Fibroblast of lung (primary cell): Measurements from ENCODE around the gene FAM81B. TPM values are rescaled to one million over a fixed set of nuclear protein-coding genes. Genes with fewer than 3 reads are reported as not detected.

Experiments used
- DNase-seq, 2 donors: peaks; one replicate each; pipeline versions ENCODE4 v3.0.0 to v3.0.0-alpha.2; 2010; ENCODE audit warnings: low read depth in 2 of 2
- H2AFZ ChIP-seq: 2 replicates; pipeline ENCODE4 v1.5.1; 2012; ENCODE audit warnings: low read length, control low read depth, inconsistent platforms
- H3K27ac ChIP-seq: 2 replicates; pipeline ENCODE4 v1.5.1; 2011; ENCODE audit warnings: low read length, control low read depth; ENCODE audit not compliant: insufficient read depth
- H3K27me3 ChIP-seq: 2 replicates; pipeline ENCODE4 v1.5.1; 2011; ENCODE audit warnings: mild to moderate bottlenecking, low read length; ENCODE audit not compliant: control insufficient read depth, insufficient read depth
- H3K36me3 ChIP-seq: 2 replicates; pipeline ENCODE4 v1.5.1; 2011; ENCODE audit warnings: low read length; ENCODE audit not compliant: control insufficient read depth, insufficient read depth
- H3K4me1 ChIP-seq: 2 replicates; pipeline ENCODE4 v1.5.1; 2011; ENCODE audit warnings: low read length; ENCODE audit not compliant: control insufficient read depth, insufficient read depth; ENCODE audit errors: extremely low read depth
- H3K4me2 ChIP-seq: 2 replicates; pipeline ENCODE4 v1.5.1; 2011; ENCODE audit warnings: low read length, control low read depth; ENCODE audit not compliant: insufficient read depth; ENCODE audit errors: extremely low read depth
- H3K4me3 ChIP-seq, 4 experiments: fragments of 200-600 bp in 1 of 4; sonication (generic) in 1 of 4; replicated peaks in 1 of 4; 2 replicates each; pipeline ENCODE4 v1.5.1; 2011 to 2016; ENCODE audit warnings: low read length in 4 of 4, low read depth in 3 of 4, mild to moderate bottlenecking in 3 of 4, control low read depth in 2 of 4, inconsistent platforms in 1 of 4, mixed read lengths in 1 of 4; ENCODE audit not compliant: insufficient read depth in 1 of 4; ENCODE audit errors: control extremely low read depth in 1 of 4
- H3K79me2 ChIP-seq: 2 replicates; pipeline ENCODE4 v1.5.1; 2012; ENCODE audit warnings: mild to moderate bottlenecking, low read length, inconsistent platforms; ENCODE audit not compliant: control insufficient read depth, insufficient read depth
- H3K9ac ChIP-seq: 2 replicates; pipeline ENCODE4 v1.5.1; 2011; ENCODE audit warnings: mild to moderate bottlenecking, low read length, control low read depth; ENCODE audit not compliant: insufficient read depth
- H3K9me3 ChIP-seq: 2 replicates; pipeline ENCODE4 v1.5.1; 2012; ENCODE audit warnings: low read depth, low read length; ENCODE audit not compliant: control insufficient read depth, insufficient read depth
- H4K20me1 ChIP-seq: 2 replicates; pipeline ENCODE4 v1.5.1; 2011; ENCODE audit warnings: low read length; ENCODE audit not compliant: control insufficient read depth, insufficient read depth; ENCODE audit errors: extremely low read depth
- EZH2 ChIP-seq: IDR thresholded peaks from 2 replicates; pipeline ENCODE4 v1.5.1; 2012; ENCODE audit warnings: low read length, control low read depth, mild to moderate bottlenecking; ENCODE audit errors: missing control alignments
- polyA plus RNA-seq, 2 donors: library from polyadenylated mRNA; depleted of rRNA in 1 of 2; stranded (reverse) in 1 of 2; unstranded in 1 of 2; fragments of >200 nt; gene quantifications; 2 replicates each; pipeline ENCODE4 v1.2.1, GENCODE V29; 2011 to 2012; ENCODE audit warnings: missing spikeins in 1 of 2
- total RNA-seq: library from RNA; depleted of rRNA; stranded (reverse); fragments of >200 nt; gene quantifications from 2 replicates; pipeline ENCODE4 v1.2.1, GENCODE V29; 2014
- TF ChIP-seq, protein P1 (sequence below), 2 donors: IDR thresholded peaks in 1 of 2; conservative IDR thresholded peaks in 1 of 2; 1 replicate in 1 of 2; 2 replicates in 1 of 2; pipeline ENCODE4 v1.5.1; 2011 to 2012; ENCODE audit warnings: low read length in 2 of 2, control low read depth in 1 of 2, inconsistent platforms in 1 of 2, low read depth in 1 of 2, mild to moderate bottlenecking in 1 of 2

The FAM81B gene
- total and polyA plus RNA-seq, 2 donors (not counting 1 experiment from before 2014, with no cell fraction given): not detected

- Histone ChIP-seq H3K79me2 (no peaks in the 10 kb centered on the region), H3K9ac (no peak overlapping the region), H3K4me2 (no peak overlapping the region), H4K20me1 (no peaks in the 10 kb centered on the region), H3K4me1 (no peaks in the 10 kb centered on the region), H2AFZ (no peak overlapping the region), H3K27ac (no peak overlapping the region), H3K36me3 (no peaks in the 10 kb centered on the region), H3K27me3 (no peaks in the 10 kb centered on the region), H3K4me3 (no peak overlapping the region), H3K9me3 (no peaks in the 10 kb centered on the region)
- TF ChIP-seq EZH2: no peak
- TF ChIP-seq, protein P1, sequence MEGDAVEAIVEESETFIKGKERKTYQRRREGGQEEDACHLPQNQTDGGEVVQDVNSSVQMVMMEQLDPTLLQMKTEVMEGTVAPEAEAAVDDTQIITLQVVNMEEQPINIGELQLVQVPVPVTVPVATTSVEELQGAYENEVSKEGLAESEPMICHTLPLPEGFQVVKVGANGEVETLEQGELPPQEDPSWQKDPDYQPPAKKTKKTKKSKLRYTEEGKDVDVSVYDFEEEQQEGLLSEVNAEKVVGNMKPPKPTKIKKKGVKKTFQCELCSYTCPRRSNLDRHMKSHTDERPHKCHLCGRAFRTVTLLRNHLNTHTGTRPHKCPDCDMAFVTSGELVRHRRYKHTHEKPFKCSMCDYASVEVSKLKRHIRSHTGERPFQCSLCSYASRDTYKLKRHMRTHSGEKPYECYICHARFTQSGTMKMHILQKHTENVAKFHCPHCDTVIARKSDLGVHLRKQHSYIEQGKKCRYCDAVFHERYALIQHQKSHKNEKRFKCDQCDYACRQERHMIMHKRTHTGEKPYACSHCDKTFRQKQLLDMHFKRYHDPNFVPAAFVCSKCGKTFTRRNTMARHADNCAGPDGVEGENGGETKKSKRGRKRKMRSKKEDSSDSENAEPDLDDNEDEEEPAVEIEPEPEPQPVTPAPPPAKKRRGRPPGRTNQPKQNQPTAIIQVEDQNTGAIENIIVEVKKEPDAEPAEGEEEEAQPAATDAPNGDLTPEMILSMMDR (conservative IDR thresholded peaks at IDR 0.05 in 1 of 2, IDR thresholded peaks at IDR 0.05 in 1 of 2; ENCODE audit: low read depth in 1 of 2, low read length in 2 of 2): no peak
- DNase-seq: no peak
Observed at GRCh38 chr5:95445442-95445841, 54.3 kb downstream of the FAM81B start.

DNA sequence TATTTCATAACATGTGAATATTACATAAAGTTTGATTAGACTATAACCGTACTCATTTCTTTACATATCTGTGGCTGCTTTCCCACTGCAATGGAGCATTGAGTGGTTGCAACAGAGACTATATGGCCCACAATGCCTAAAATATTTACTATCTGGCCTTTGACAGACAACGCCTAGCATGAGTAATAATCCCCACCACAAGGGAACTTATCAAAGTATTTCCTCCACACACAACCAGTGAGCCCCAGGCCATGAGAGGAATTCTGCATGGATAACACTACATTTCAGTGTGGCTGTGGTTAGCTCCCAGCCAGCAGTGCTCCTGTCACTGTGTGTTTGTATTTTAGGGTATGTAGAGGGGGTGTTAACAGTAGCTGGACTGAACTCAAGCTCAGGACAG lies 54.8 kb downstream of the FAM81B start:
- H3K36me3 ChIP-seq: no peaks in the 10 kb centered on the region
- H3K79me2 ChIP-seq: no peaks in the 10 kb centered on the region
- no peaks in the 10 kb centered on the region for H3K4me1 ChIP-seq
- H3K9ac ChIP-seq: no peak overlapping the region
- no peak overlapping the region for H2AFZ ChIP-seq
- H3K9me3 ChIP-seq: no peaks in the 10 kb centered on the region
- H3K4me2 ChIP-seq: no peak overlapping the region
- no peak overlapping the region for H3K27ac ChIP-seq
- no peaks in the 10 kb centered on the region for H3K27me3 ChIP-seq
- TF ChIP-seq, protein P1 (conservative IDR thresholded peaks at IDR 0.05 in 1 of 2, IDR thresholded peaks at IDR 0.05 in 1 of 2; ENCODE audit: low read depth in 1 of 2, low read length in 2 of 2): no peak
- no peak for TF ChIP-seq EZH2
- DNase-seq: peak; percentile 22 to 91
- H4K20me1 ChIP-seq: no peaks in the 10 kb centered on the region
- no peak overlapping the region for H3K4me3 ChIP-seq

DNA sequence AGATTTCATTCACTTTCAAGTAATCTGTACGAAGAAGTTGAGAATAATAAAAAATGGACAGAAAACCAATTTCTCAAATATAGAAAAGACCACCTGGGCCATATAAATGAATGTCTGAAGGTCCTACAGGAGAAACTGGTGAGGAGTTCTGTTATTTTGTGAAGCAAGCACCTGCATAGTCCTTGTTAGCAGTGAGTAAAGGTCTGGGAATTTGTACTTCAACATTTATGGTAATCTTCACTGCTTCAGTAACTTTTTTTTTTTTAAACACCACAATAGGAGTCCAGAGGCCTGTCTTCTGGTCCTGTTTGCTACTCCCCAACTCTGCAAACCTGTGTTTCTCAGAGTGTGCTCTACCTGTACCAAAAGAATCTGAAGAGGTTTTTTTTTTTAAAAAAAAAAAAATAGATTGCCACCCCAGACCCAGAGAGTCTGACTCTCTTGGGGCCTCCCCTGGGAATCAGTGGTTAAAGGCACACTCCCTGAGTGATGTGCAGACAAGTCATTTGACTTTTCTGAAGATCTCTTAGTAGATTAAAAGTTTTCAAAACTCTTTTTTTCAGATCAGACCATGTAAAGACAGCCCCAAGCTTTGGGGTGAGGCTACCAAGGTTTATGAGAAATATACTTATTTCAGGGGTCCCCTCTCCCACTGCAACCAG lies 55.5 kb downstream of the FAM81B start:
- no peak overlapping the region for H3K27ac ChIP-seq
- TF ChIP-seq, protein P1 (conservative IDR thresholded peaks at IDR 0.05 in 1 of 2, IDR thresholded peaks at IDR 0.05 in 1 of 2; ENCODE audit: low read depth in 1 of 2, low read length in 2 of 2): no peak
- no peak for TF ChIP-seq EZH2
- H3K4me3 ChIP-seq: no peak overlapping the region
- no peaks in the 10 kb centered on the region for H4K20me1 ChIP-seq
- H3K4me2 ChIP-seq: no peak overlapping the region
- H3K9me3 ChIP-seq: no peaks in the 10 kb centered on the region
- DNase-seq: peak in 1 of 2 donors; percentile 83
- H3K9ac ChIP-seq: no peak overlapping the region
- H3K36me3 ChIP-seq: no peaks in the 10 kb centered on the region
- no peaks in the 10 kb centered on the region for H3K4me1 ChIP-seq
- H2AFZ ChIP-seq: no peak overlapping the region
- no peaks in the 10 kb centered on the region for H3K27me3 ChIP-seq
- no peaks in the 10 kb centered on the region for H3K79me2 ChIP-seq
